Loucy (cell line): ENCODE results near the gene ALK.

Source experiments
- CTCF ChIP-seq: fragments of 200-600 bp; sonication (generic); conservative IDR thresholded peaks from 2 replicates; pipeline ENCODE4 v1.5.1; 2014; ENCODE audit warnings: mild to moderate bottlenecking, antibody characterized with exemption, low read length
- EZH2phosphoT487 ChIP-seq: fragments of 200-600 bp; IDR thresholded peaks from 2 replicates; pipeline ENCODE4 v1.6.1; 2018; ENCODE audit warnings: antibody characterized with exemption, mild to moderate bottlenecking, moderate library complexity, borderline replicate concordance

- TF ChIP-seq CTCF: no peak
- no peak for TF ChIP-seq EZH2phosphoT487
Observed at GRCh38 chr2:29175338-29175737, 746.0 kb downstream of the ALK start.
